GM19025 (cell line): Measurements from ENCODE around the gene AKR1C1.
"Not testable (repeated sequence)": the region's sequence is repeated elsewhere in the genome, so short reads cannot be mapped to it uniquely, and the experiment has no call there.

Experiments
- ATAC-seq: cut with Tn5 transposase; IDR thresholded peaks from one replicate; pipeline ENCODE4 v1.9.1; 2021; ENCODE audit warnings: mild to moderate bottlenecking, low read depth, moderate library complexity; ENCODE audit not compliant: unreplicated experiment

AKR1C1 gene

DNA sequence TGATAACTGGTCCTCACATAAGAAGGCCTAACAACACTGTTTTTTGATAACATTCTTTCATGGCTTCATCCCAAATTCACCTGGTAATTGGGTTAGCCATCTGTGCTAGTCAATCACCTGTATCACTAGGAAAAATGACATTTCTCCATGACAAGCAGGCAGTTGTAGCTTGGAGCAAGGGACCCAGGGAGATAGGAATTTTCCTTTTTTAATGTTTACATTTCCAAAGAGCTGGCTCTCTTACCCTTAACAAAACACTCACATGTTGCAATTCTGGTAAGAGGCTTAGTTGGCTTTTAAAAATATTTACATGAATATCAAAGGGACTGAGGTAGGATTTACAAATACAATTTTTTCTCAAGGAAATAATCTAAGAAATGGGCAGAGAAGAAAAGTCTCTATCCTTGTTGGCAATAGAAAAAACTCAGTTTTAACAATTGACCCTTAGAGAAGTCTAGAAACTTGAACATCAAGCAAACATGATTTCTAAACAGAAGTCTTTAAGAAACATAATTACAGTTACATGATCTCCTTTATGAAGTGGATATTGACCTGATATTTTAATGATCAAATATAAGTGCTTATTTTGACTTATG is 16.1 kb upstream of the AKR1C1 start:
- ATAC-seq, result no peak

GRCh38 chr10:4947635-4948596 is 15.3 kb upstream of the AKR1C1 start:
- ATAC-seq, result no peak

GRCh38 chr10:4951512-4952162 is 11.6 kb upstream of the AKR1C1 start:
- not testable (repeated sequence) for ATAC-seq

GRCh38 chr10:4953405-4953804 is 9.8 kb upstream of the AKR1C1 start:
- no peak for ATAC-seq

GRCh38 chr10:4956088-4956487 is 7.1 kb upstream of the AKR1C1 start:
- ATAC-seq, result not testable (repeated sequence)

GRCh38 chr10:4956955-4957645 is 6.1 kb upstream of the AKR1C1 start:
- not testable (repeated sequence) for ATAC-seq

DNA sequence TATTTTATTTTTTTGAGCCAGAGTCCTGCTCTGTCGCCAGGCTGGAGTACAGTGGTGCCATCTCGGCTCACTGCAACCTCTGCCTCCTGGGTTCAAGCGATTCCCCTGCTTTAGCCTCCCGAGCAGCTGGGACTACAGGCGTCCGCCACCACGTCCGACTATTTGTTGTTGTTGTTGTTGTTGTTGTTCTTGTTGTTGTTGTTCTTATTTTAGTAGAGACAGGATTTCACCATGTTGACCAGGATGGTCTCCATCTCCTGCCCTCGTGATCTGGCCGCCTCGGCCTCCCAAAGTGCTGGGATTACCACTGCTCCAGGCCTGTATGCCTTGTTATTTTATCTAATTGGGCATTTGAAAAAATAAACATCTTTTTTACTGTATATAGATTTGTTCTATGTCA is 1.7 kb upstream of the AKR1C1 start:
- ATAC-seq, result not testable (repeated sequence)

DNA sequence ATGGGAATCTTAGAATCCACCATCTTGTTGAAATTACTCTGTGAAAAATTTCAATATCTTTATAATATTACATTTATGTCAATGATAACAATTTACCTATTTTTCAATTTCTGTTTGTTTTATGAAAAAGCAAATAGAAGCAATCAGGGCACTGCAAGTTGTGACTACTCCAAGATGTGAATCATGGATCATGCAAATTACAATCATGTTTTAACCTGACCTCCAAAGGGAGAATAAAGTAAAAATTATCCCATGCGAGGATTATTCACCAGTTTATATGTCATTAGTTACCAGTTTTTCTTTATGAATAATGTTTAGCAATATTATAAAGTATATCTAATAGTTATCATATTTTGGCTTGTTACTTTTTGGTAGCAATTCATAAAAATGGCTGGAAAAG is 907 bp upstream of the AKR1C1 start:
- not testable (repeated sequence) for ATAC-seq

DNA sequence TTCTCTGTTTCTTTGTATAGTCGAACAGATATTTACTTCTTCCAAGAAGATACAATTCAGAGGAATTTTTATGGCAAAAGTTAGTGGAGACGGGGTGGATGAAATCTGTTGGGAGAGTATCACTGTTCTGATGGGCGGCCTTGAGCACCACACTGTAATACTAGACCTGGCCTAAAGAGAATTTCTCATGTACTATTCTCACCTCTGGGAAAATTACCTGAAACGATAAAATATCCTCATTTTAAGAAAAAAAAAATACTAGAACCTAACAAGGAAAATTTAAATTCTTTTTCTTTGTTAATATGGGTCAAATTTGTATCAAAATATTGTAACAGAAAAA is 570 bp downstream of the AKR1C1 start:
- not testable (repeated sequence) for ATAC-seq

DNA sequence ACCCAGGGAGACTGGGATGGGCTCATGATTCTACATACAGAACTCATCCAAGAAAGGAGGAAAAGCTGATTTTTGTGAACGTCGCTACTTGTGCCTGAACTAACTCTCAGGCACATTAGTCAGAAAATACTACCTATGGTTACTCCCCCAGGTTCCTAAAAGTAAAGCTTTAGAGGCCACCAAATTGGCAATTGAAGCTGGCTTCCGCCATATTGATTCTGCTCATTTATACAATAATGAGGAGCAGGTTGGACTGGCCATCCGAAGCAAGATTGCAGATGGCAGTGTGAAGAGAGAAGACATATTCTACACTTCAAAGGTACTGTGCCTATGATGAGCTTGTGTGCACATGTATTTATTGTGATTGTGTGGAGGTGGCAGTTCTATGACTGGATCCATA is 2.5 kb downstream of the AKR1C1 start:
- ATAC-seq, result not testable (repeated sequence)

GRCh38 chr10:4967189-4967588 is 4.0 kb downstream of the AKR1C1 start:
- not testable (repeated sequence) for ATAC-seq

DNA sequence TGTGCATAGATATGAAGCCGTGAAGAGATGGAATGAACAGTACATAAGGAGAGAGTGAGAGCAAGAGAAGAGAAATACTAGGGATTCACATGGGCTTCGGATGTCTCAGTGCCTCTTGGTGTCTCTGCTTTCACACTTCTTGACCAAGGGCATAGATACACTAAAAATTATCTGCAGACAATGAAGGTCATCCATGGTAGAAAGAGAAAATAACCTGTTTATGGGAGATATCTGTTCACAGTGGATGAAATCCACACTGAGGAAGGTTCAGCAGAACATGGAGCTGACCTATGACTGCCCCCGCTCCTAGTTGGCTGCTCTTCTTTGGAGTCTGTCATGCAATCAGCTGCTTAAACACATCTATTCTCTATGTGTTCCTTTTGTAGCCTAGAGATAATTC is 6.1 kb downstream of the AKR1C1 start:
- ATAC-seq, result not testable (repeated sequence)

GRCh38 chr10:4970362-4970761 is 7.1 kb downstream of the AKR1C1 start:
- ATAC-seq, result not testable (repeated sequence)

- not testable (repeated sequence) for ATAC-seq
Measured at GRCh38 chr10:4972369-4973142, 9.3 kb downstream of the AKR1C1 start.

DNA sequence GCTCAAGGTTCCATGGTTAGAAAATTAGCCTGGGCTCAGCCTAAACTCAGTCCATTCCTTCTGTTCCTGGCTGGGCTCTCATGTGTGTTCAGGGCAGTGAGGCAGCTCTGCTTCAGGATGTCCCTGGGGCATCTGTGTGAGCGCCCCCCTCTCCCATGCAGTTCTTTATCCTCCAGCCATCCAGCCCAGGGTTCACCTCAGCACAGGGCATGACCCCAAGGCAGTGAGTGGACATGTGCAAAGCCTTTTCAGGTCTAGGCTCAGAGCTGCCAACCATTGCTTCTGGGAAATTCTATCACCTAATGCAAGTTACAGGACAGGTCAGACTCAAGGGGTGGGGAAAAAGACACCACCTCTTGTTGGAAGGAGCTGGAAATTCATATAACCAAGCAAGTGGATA is 10.1 kb downstream of the AKR1C1 start:
- not testable (repeated sequence) for ATAC-seq

DNA sequence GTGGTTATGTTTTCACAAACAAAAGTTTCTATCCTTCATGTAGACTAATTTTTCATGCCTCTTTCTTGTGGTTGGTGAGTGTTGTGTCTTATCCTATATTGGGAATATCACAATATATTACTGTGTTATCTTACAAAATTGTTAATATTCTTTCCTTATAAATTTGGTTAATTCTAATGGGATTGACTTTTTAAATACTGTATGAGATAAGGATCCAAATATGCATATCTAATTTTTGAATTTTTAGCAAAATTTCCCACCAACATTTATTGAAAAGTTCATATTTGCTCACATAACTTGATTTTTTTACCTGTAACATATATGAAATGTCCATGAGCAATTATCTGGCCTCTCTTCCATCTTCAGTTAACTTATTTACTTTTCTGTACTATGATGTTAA is 11.2 kb downstream of the AKR1C1 start:
- ATAC-seq, result not testable (repeated sequence)

DNA sequence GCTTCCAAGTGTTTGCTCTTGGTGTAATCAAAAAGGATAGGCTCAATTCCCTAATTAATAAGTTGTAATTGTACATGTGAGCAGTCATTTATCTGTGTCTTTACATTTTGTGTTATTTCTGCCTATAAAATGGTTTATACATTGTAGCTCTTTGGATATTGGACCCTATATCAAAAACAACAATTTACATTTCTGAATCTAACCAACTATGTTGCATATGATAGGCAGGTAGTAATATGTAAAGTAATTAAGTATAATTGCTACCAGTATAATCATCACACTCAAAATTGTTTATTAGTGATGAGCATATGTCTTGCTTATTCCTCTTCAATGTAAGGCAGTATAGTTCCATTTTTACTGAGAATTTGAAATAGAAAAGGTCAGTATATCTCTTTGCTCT is 13.8 kb downstream of the AKR1C1 start:
- no peak for ATAC-seq

DNA sequence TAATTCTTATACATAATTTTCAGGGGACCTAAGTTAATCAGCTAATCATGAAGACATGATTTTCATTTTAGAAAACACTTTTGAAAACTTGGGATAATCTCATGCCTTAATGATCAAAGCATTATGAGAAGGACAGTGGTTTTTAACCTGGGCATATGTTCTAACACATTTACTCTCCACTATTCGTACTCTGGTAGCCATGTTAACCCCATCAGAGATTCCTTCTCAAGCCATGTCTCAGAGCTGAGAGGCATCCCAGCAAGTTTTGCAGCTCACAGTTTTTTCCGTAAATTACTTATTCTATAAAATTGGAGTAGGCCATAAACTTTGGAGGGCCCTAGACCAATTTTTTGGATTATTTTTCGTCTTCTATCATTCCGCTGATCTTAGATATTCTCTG is 15.7 kb downstream of the AKR1C1 start:
- no peak for ATAC-seq

DNA sequence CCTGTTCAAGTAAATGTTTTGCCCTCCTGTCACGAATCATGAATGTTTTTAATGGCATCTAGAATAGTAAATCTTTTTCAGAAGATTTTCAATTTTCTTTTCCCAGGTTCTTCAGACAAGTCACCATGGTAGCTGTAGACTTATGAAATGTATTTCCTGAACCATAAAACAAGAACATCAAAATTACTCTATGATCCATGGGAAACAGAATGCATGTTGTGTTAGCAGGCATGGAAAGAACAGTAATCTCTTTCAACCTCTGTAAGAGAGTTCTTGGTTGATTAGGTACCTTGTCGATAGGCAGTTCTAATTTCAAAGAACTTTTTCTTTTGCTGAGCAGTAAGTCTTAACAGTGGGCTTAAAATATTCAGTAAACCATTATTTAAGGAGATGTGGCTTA is 17.6 kb downstream of the AKR1C1 start:
- no peak for ATAC-seq
